GM10266 (cell line): ENCODE data around the gene PTH1R.
A peak's percentile ranks its signal among the peaks of the same experiment; 100 is the strongest.

Experiments
- DNase-seq: peaks from one replicate; pipeline ENCODE4 v3.0.0; 2012; ENCODE audit errors: extremely low spot score
- CTCF ChIP-seq: IDR thresholded peaks from 2 replicates; pipeline ENCODE4 v1.5.1; 2012; ENCODE audit warnings: mild to moderate bottlenecking, low read depth; ENCODE audit not compliant: control insufficient read depth, insufficient read depth; ENCODE audit errors: missing control alignments

The PTH1R gene

GRCh38 chr3:46896386-46896785, 18.9 kb downstream of the PTH1R start:
- no peak for DNase-seq
- TF ChIP-seq CTCF = no peak

GRCh38 chr3:46897031-46897430, 19.5 kb downstream of the PTH1R start:
- no peak for TF ChIP-seq CTCF
- no peak for DNase-seq

- TF ChIP-seq CTCF = no peak
- DNase-seq = no peak
These were observed 20.4 kb downstream of the PTH1R start for GRCh38 chr3:46897829-46898320.

- peak; percentile 27 for DNase-seq
- no peak for TF ChIP-seq CTCF
These were observed 21.0 kb downstream of the PTH1R start for GRCh38 chr3:46898321-46899150.

- peak; percentile 16 for DNase-seq
- TF ChIP-seq CTCF = no peak
These were observed 21.9 kb downstream of the PTH1R start for GRCh38 chr3:46899151-46900006.

GRCh38 chr3:46900007-46900292, 22.4 kb downstream of the PTH1R start:
- no peak for DNase-seq
- TF ChIP-seq CTCF = no peak

- peak; percentile 17 for DNase-seq
- no peak for TF ChIP-seq CTCF
These were observed 22.8 kb downstream of the PTH1R start for GRCh38 chr3:46900356-46900755.
